GM12878 (cell line): ENCODE results near the gene AMN.
"Not testable (repeated sequence)": the region's sequence is repeated elsewhere in the genome, so short reads cannot be mapped to it uniquely, and the experiment has no call there.

Experiments
- ATF3 ChIP-seq: IDR thresholded peaks from 2 replicates; pipeline ENCODE4 v1.6.1; 2011; ENCODE audit warnings: low read depth, mild to moderate bottlenecking, low read length, moderate library complexity, borderline replicate concordance; ENCODE audit errors: extremely low read depth
- BCL3 ChIP-seq: IDR thresholded peaks from 2 replicates; pipeline ENCODE4 v1.6.1; 2011; ENCODE audit warnings: borderline replicate concordance, low read depth, mild to moderate bottlenecking, moderate library complexity, low read length; ENCODE audit not compliant: insufficient read depth, poor library complexity, severe bottlenecking
- BRCA1 ChIP-seq: IDR thresholded peaks from 2 replicates; pipeline ENCODE4 v1.6.1; 2011; ENCODE audit warnings: low read depth, low read length, improper control_type of control experiment
- CREB1 ChIP-seq: IDR thresholded peaks from 2 replicates; pipeline ENCODE4 v1.6.1; 2012; ENCODE audit warnings: low read depth, mild to moderate bottlenecking, inconsistent platforms
- CTCF ChIP-seq, 3 experiments: IDR thresholded peaks in 2 of 3; conservative IDR thresholded peaks in 1 of 3; 2 replicates each; pipeline ENCODE4 v1.5.1; 2011; ENCODE audit warnings: low read depth in 3 of 3, low read length in 3 of 3, mild to moderate bottlenecking in 3 of 3, control low read depth in 2 of 3, moderate library complexity in 2 of 3, inconsistent platforms in 1 of 3, mixed read lengths in 1 of 3; ENCODE audit not compliant: control insufficient read depth in 2 of 3, insufficient read depth in 1 of 3; ENCODE audit errors: extremely low read depth in 1 of 3
- EZH2 ChIP-seq: IDR thresholded peaks from 2 replicates; pipeline ENCODE4 v1.6.1; 2012; ENCODE audit warnings: low read depth, mild to moderate bottlenecking, control low read depth, inconsistent platforms, low read length, borderline replicate concordance; ENCODE audit not compliant: control insufficient read depth
- MAX ChIP-seq: IDR thresholded peaks from 2 replicates; pipeline ENCODE4 v1.6.1; 2012; ENCODE audit warnings: low read depth, low read length, improper control_type of control experiment
- MYB ChIP-seq: fragments of 150-350 bp; IDR thresholded peaks from 2 replicates; pipeline ENCODE4 v1.6.1; 2014; ENCODE audit warnings: mild to moderate bottlenecking, low read depth, low read length, borderline replicate concordance
- NR2C2 ChIP-seq: IDR thresholded peaks from 2 replicates; pipeline ENCODE4 v1.6.1; 2011; ENCODE audit warnings: borderline replicate concordance, low read depth; ENCODE audit not compliant: control insufficient read depth, insufficient read length
- POLR2AphosphoS2 ChIP-seq: IDR thresholded peaks from 2 replicates; pipeline ENCODE4 v1.6.1; 2011; ENCODE audit warnings: low read depth, mild to moderate bottlenecking, low read length, improper control_type of control experiment, moderate library complexity
- POLR2AphosphoS5 ChIP-seq: IDR thresholded peaks from 2 replicates; pipeline ENCODE4 v1.6.1; 2011; ENCODE audit warnings: mild to moderate bottlenecking, low read length, inconsistent platforms
- REST ChIP-seq: IDR thresholded peaks from 2 replicates; pipeline ENCODE4 v1.6.1; 2012; ENCODE audit warnings: mild to moderate bottlenecking, low read depth, low read length
- ZNF274 ChIP-seq: IDR thresholded peaks from one replicate; pipeline ENCODE4 v1.8.0; 2011; ENCODE audit not compliant: insufficient read length, insufficient read depth

GRCh38 chr14:102926840-102927239, 4.4 kb downstream of the AMN start:
- not testable (repeated sequence) for TF ChIP-seq CTCF (IDR thresholded peaks at IDR 0.05 in 2 of 3, conservative IDR thresholded peaks at IDR 0.05 in 1 of 3; ENCODE audit: control insufficient read depth in 2 of 3, extremely low read depth in 1 of 3, insufficient read depth in 1 of 3, low read depth in 3 of 3, low read length in 3 of 3); POLR2AphosphoS5; NR2C2; ATF3; ZNF274; EZH2; CREB1; MYB; POLR2AphosphoS2; BCL3; REST; BRCA1; MAX
